Measurements from ENCODE around the gene NPAS3. TPM values are rescaled to one million over a fixed set of nuclear protein-coding genes. Genes with fewer than 3 reads are reported as not detected.

NPAS3 gene
- total RNA-seq, 4 donors from 2014 or later = 0.51 to 15.2 (median 6.6) TPM

- H3K36me3 ChIP-seq = no peaks in the 10 kb centered on the region
- no peak overlapping the region for H3K4me3 ChIP-seq
- TF ChIP-seq POLR2A (IDR thresholded peaks at IDR 0.05) (no peak), CTCF (IDR thresholded peaks at IDR 0.05) (no peak)
- no peak overlapping the region for H3K27ac ChIP-seq
- no peaks in the 10 kb centered on the region for H3K4me1 ChIP-seq
- H3K9me3 ChIP-seq = no peaks in the 10 kb centered on the region
- H3K27me3 ChIP-seq = no peaks in the 10 kb centered on the region
- DNase-seq = no peak
- intact Hi-C loops (cut with DNase I; ENCODE audit: low total_unique reads) = no loop called here
Measured at GRCh38 chr14:33553706-33554278, 615.1 kb downstream of the NPAS3 start.

GRCh38 chr14:33554988-33555387 is 616.3 kb downstream of the NPAS3 start:
- Histone ChIP-seq H3K27ac (no peak overlapping the region), H3K36me3 (no peaks in the 10 kb centered on the region), H3K9me3 (no peaks in the 10 kb centered on the region), H3K4me1 (no peaks in the 10 kb centered on the region), H3K27me3 (no peaks in the 10 kb centered on the region), H3K4me3 (no peak overlapping the region)
- TF ChIP-seq CTCF (IDR thresholded peaks at IDR 0.05) = no peak
- TF ChIP-seq POLR2A (IDR thresholded peaks at IDR 0.05) = no peak
- no peak for DNase-seq
- intact Hi-C loops (cut with DNase I; ENCODE audit: low total_unique reads) = no loop called here

GRCh38 chr14:33555710-33556350 is 617.2 kb downstream of the NPAS3 start:
- no peaks in the 10 kb centered on the region for H3K36me3 ChIP-seq
- TF ChIP-seq POLR2A (IDR thresholded peaks at IDR 0.05) (no peak), CTCF (IDR thresholded peaks at IDR 0.05) (no peak)
- H3K27ac ChIP-seq = no peak overlapping the region
- H3K27me3 ChIP-seq = no peaks in the 10 kb centered on the region
- intact Hi-C loops (cut with DNase I; ENCODE audit: low total_unique reads) = no loop called here
- no peaks in the 10 kb centered on the region for H3K9me3 ChIP-seq
- H3K4me3 ChIP-seq = no peak overlapping the region
- no peaks in the 10 kb centered on the region for H3K4me1 ChIP-seq
- DNase-seq = no peak

GRCh38 chr14:33556382-33557121 is 617.9 kb downstream of the NPAS3 start:
- intact Hi-C loops (cut with DNase I; ENCODE audit: low total_unique reads) = no loop called here
- no peaks in the 10 kb centered on the region for H3K9me3 ChIP-seq
- TF ChIP-seq CTCF (IDR thresholded peaks at IDR 0.05) (no peak), POLR2A (IDR thresholded peaks at IDR 0.05) (no peak)

More at GRCh38 chr14:33556382-33557121, 617.9 kb downstream of the NPAS3 start:
- H3K27ac ChIP-seq = no peak overlapping the region
- no peak for DNase-seq
- no peaks in the 10 kb centered on the region for H3K36me3 ChIP-seq
- no peaks in the 10 kb centered on the region for H3K27me3 ChIP-seq
- H3K4me3 ChIP-seq = no peak overlapping the region
- H3K4me1 ChIP-seq = no peaks in the 10 kb centered on the region

Measured in uterus (tissue), 4 donors.